Neuron (in vitro differentiated cells): Measurements from ENCODE around the gene ATRN.

Experiments used
- H2AFZ ChIP-seq: one replicate; pipeline ENCODE4 v1.6.1; 2013; ENCODE audit warnings: low read depth, mild to moderate bottlenecking, inconsistent platforms, low read length, moderate library complexity
- H3K27me3 ChIP-seq: one replicate; pipeline ENCODE4 v1.6.1; 2013; ENCODE audit warnings: low read length; ENCODE audit not compliant: insufficient read depth
- H3K36me3 ChIP-seq: one replicate; pipeline ENCODE4 v1.6.1; 2013; ENCODE audit warnings: low read length; ENCODE audit not compliant: insufficient read depth
- H3K4me1 ChIP-seq: one replicate; pipeline ENCODE4 v1.6.1; 2013; ENCODE audit warnings: low read length; ENCODE audit not compliant: insufficient read depth
- H3K4me3 ChIP-seq: 2 replicates; pipeline ENCODE4 v1.5.1; 2013; ENCODE audit warnings: mild to moderate bottlenecking, low read length, moderate library complexity
- H3K9me3 ChIP-seq: one replicate; pipeline ENCODE4 v1.6.1; 2013; ENCODE audit warnings: low read length

Gene ATRN

DNA sequence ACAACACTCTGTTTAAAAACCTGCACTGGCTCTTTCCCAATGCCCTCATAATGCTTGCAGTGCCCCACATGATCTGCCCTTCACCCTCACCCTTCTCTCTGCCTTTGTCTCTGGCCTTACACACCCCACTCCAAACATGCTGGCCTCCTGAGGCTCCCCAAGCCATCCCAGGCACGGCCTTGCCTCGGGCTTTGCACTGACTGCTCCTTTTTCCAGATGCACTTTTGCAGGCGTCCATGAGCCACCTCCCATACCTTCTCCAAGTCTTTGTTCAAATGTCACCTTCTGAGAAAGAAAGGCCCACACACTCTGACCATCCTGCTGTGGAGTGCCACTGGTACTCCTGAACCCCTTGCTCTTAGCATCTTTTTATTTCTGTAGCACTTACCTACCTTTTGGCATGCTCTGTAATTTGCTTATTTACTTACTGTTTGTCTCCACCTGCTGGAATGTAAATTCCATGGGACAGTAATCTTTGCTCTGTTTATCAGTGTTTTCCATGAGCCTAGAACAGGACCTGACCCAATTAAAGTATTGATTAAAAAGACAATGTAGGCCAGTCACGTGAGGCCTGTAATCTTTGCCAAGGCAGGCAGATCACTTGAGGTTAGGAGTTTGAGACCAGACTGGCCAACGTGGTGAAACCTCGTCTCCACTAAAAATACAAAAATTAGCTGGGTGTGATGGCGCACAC lies 161.6 kb downstream of the ATRN start:
- no peak overlapping the region for H3K4me3 ChIP-seq
- peaks cover 10% of the 10 kb centered on the region for H3K36me3 ChIP-seq
- H3K9me3 ChIP-seq, result peaks cover 10% of the 10 kb centered on the region
- no peaks in the 10 kb centered on the region for H3K4me1 ChIP-seq
- H2AFZ ChIP-seq, result no peak overlapping the region
- no peaks in the 10 kb centered on the region for H3K27me3 ChIP-seq

DNA sequence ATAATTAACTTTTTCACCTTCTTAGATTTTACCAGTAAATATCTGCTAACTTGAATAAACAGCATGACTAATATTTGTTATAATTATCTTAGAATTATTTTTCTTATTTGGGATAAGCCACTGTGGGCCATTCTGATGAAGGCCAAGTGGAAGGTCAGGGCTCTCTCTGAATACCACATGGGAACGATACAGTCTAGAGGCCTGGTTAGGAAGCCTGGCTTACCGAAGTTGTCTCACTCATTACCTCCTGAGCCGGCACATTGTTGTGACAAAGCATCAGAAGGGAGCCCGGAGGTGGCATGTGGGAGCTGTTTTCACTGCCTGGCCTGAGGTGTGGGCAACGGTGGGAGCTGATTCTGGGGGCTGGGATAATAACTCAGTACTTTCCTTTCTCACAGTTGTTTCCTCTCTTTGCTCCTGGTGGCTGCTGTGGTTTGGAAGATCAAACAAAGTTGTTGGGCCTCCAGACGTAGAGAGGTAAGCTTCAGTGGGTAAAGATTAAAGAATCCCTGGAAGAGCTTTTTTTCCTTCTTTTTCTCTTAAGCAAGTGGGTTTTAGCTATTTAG lies 163.2 kb downstream of the ATRN start:
- Histone ChIP-seq H2AFZ (no peak overlapping the region), H3K4me1 (no peaks in the 10 kb centered on the region), H3K27me3 (no peaks in the 10 kb centered on the region), H3K9me3 (peaks cover 4% of the 10 kb centered on the region), H3K36me3 (peaks cover 3% of the 10 kb centered on the region), H3K4me3 (no peak overlapping the region)

DNA sequence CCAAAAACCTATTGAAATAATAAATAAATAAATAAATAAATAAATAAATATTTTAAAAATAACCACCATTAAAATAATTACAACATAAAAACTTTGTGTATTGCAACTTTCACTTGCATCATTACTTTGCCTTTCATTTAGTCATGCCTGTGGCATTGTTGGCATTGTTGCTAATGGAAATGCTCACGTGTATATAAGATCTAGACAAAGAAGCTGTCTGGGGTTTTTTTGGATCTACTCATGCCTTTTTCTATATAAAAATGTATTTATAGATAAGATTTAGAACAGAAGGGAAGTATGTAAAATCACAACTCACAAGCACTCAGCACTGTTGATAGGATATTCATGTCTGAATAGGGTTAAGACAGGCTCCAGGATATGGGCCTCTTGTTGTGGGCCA lies 164.5 kb downstream of the ATRN start:
- peaks cover 8% of the 10 kb centered on the region for H3K36me3 ChIP-seq
- no peak overlapping the region for H3K4me3 ChIP-seq
- no peaks in the 10 kb centered on the region for H3K27me3 ChIP-seq
- H3K4me1 ChIP-seq, result no peaks in the 10 kb centered on the region
- H3K9me3 ChIP-seq, result no peaks in the 10 kb centered on the region
- no peak overlapping the region for H2AFZ ChIP-seq

DNA sequence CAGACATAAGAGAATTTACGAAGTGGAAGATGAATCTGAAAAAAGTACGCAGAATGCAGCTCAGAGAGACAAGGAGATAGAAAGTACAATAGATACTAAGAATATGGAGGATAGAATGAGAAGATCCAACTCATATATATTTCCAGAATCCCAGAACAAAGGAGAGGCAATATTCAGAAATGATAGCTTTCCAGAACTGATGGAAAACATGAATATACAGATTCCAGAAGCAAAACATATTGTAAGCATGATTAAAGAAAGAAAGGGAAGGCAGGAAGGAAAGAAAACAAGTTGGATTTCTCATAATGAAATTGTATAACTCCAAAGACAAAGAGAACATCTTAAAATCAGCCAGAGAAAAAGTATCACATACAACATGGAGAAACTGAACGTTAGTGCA lies 169.4 kb downstream of the ATRN start:
- Histone ChIP-seq H3K4me1 (no peaks in the 10 kb centered on the region), H3K27me3 (no peaks in the 10 kb centered on the region), H3K9me3 (peaks cover 6% of the 10 kb centered on the region), H3K4me3 (no peak overlapping the region), H3K36me3 (peaks cover 15% of the 10 kb centered on the region), H2AFZ (no peak overlapping the region)

DNA sequence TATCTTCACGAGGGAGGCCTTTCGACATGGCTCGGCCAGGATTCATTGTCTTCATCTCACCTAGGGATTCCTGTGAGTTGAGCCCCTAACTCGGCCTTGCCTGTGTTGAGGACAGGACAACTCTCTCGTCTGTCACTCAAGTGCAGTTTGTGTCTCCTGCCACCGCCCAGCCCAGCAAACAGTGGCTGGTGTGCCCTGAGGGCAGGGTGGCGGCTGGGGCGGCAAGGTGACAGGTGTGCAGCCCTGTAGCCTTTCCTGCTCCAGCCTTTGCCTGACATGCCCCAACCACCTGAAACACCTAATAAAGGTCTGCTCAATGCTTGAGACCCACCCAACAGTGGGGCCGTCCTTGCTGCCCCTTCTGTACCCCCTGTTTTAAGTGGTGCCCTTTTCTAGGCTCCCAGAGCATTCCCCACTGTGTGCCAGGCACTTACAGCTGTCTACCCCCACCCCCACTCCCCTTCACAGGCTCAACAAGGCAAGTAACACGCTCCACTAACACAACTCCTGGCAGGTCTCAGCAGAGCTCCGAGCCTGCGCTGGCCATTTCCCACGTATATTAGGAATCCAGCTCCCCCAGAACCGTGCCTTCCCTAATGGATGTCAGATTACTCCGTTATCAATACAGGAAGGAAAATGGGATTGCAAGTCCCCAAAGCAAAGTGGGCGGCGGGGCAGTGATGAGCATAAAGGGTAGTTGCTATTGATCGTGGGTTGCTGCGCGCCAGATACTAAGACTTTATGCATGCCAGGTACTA lies 174.7 kb downstream of the ATRN start:
- Histone ChIP-seq H2AFZ (no peak overlapping the region), H3K4me3 (no peak overlapping the region), H3K27me3 (no peaks in the 10 kb centered on the region), H3K36me3 (peaks cover 27% of the 10 kb centered on the region), H3K4me1 (no peaks in the 10 kb centered on the region), H3K9me3 (peaks cover 6% of the 10 kb centered on the region)

DNA sequence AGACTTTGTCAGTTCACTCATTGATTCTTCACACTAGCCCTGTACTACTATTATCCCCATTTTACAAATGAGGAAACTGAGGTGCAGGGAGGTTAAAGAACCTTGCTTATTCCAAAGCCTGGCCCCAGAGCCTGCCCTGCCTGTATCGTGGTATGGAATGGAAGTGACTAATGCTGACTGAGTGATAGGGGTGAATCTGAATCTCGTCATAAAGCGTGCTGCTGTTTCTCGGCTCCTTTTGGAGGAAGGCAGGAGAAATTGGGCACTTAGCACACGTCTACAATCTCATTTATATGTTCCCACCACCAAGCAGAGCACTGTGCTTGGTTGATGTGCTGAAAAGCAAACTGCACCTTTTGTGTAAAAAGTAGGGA lies 175.2 kb downstream of the ATRN start:
- H3K9me3 ChIP-seq, result peaks cover under 1% of the 10 kb centered on the region
- H3K4me3 ChIP-seq, result no peak overlapping the region
- no peaks in the 10 kb centered on the region for H3K4me1 ChIP-seq
- H2AFZ ChIP-seq, result no peak overlapping the region
- H3K36me3 ChIP-seq, result peaks cover 27% of the 10 kb centered on the region
- H3K27me3 ChIP-seq, result no peaks in the 10 kb centered on the region

DNA sequence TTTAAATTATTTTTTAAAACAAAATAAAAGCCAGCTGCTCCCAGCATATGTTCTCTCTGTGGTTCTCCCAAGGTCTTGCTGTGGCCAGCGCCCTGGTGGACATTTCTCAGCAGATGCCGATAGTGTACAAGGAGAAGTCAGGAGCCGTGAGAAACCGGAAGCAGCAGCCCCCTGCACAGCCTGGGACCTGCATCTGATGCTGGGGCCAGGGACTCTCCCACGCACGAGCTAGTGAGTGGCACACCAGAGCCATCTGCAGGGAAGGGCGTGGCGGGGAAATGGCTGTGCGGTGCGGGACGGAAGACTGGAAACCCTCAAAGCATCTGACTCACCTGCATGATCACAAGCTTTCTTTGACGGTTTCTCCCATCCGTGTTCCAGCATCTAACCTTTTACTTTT lies 175.8 kb downstream of the ATRN start:
- Histone ChIP-seq H3K27me3 (no peaks in the 10 kb centered on the region), H3K4me1 (no peaks in the 10 kb centered on the region), H3K36me3 (peaks cover 27% of the 10 kb centered on the region), H3K9me3 (no peaks in the 10 kb centered on the region), H2AFZ (no peak overlapping the region), H3K4me3 (no peak overlapping the region)

DNA sequence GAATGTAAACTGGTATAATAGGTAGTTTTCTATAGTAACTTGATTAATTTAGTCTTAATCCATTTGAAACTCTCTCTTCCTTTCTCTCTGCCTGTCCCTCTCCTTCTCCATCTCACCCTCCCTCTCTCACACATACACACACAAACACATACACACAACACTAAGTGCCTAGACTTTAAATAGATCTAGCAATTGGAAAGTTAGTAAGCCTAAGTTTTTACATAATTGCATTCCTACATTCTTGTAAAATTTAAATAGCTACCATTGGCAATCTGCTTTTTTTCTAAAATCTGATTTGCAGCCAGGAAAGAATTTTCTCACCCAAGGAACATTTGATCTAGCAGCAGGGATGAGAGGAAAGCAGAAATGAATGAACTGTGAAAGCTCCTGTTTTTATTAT lies 176.7 kb downstream of the ATRN start:
- Histone ChIP-seq H3K4me3 (no peak overlapping the region), H3K36me3 (peaks cover 27% of the 10 kb centered on the region), H3K9me3 (no peaks in the 10 kb centered on the region), H3K27me3 (no peaks in the 10 kb centered on the region), H2AFZ (no peak overlapping the region), H3K4me1 (no peaks in the 10 kb centered on the region)

DNA sequence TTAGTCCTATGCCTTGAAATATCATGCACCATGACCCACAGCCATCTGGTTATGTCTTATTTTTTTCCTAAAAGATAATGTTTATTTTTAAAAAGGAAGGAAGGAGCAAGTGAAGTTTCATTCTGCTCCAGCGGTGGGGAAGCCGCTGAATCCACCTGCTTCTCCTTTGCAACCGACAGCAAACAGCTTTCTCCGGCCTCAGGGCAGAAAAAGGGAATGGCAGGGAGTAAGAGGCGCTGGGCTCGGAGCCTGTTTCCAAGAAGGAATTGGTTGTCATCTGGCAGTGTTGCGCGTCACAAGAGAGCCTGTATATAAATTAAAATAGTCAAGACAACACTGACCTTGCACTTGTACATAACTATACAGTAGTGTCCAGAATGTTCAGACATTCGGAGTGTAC lies 178.1 kb downstream of the ATRN start:
- H3K27me3 ChIP-seq, result no peaks in the 10 kb centered on the region
- H3K36me3 ChIP-seq, result peaks cover 22% of the 10 kb centered on the region
- H3K4me3 ChIP-seq, result no peak overlapping the region

DNA sequence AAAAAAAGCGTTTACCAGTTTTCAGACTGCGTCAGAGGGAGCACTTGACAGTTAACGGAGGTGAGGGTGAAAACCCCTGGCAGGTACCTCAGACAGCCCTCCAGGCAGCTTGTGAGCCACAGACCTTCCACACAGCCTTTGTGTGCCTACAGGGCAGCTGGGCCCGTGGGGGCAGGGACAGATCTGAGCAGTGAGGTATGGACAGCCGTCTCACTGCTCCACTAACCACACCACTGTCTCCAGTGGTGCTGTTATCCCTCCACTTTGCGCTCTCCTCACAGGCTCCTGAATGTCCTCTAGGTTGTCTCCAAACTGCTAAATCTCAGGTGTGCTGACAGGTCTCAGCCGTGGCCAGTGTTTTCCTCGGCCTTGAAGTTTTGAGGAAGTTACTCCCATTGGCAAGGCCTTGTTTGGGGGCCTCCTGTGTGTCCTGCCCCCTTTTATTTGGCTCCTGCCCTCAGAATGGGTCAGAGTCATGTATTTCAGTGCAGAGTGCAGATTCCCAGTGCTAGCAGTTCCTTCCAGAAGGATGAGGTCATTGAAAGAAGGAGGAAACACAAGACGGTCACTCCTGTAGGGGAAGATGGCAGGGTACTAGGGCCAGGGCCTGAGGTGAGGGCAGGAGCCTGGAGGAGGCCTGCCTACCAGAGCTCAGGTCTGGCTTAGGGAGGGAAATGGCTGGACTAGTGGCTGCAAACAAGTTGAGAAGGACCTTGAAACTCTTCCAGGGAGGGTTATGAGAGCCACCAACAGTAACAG lies 180.6 kb downstream of the ATRN start:
- Histone ChIP-seq H3K27me3 (no peaks in the 10 kb centered on the region), H2AFZ (no peak overlapping the region), H3K4me1 (no peaks in the 10 kb centered on the region), H3K4me3 (no peak overlapping the region), H3K9me3 (peaks cover 6% of the 10 kb centered on the region), H3K36me3 (peaks cover 14% of the 10 kb centered on the region)

More for the DNA sequence above, 178.1 kb downstream of the ATRN start:
- Histone ChIP-seq H2AFZ (no peak overlapping the region), H3K9me3 (no peaks in the 10 kb centered on the region), H3K4me1 (no peaks in the 10 kb centered on the region)

DNA sequence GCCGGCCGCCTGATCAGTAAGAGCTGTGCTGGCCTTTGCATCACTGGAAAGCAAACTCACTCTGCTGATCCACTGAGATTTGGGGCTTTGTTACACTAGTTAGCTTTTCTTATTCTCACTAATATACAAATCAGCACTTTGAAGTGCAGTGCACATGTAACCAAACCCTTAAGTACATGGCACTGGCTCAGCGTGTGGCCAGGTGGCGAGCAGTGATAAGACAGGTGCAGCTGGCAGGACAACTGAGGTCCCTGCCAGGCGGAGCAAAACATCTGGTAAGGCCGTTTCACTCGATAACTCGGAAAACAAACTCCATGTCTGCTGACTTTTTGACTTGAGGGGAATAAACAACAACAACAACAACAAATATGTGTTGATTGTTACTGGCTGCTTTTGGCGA lies 181.4 kb downstream of the ATRN start:
- Histone ChIP-seq H3K4me1 (no peaks in the 10 kb centered on the region), H3K36me3 (peaks cover 9% of the 10 kb centered on the region), H3K27me3 (no peaks in the 10 kb centered on the region), H3K9me3 (peaks cover 6% of the 10 kb centered on the region), H3K4me3 (no peak overlapping the region), H2AFZ (no peak overlapping the region)

DNA sequence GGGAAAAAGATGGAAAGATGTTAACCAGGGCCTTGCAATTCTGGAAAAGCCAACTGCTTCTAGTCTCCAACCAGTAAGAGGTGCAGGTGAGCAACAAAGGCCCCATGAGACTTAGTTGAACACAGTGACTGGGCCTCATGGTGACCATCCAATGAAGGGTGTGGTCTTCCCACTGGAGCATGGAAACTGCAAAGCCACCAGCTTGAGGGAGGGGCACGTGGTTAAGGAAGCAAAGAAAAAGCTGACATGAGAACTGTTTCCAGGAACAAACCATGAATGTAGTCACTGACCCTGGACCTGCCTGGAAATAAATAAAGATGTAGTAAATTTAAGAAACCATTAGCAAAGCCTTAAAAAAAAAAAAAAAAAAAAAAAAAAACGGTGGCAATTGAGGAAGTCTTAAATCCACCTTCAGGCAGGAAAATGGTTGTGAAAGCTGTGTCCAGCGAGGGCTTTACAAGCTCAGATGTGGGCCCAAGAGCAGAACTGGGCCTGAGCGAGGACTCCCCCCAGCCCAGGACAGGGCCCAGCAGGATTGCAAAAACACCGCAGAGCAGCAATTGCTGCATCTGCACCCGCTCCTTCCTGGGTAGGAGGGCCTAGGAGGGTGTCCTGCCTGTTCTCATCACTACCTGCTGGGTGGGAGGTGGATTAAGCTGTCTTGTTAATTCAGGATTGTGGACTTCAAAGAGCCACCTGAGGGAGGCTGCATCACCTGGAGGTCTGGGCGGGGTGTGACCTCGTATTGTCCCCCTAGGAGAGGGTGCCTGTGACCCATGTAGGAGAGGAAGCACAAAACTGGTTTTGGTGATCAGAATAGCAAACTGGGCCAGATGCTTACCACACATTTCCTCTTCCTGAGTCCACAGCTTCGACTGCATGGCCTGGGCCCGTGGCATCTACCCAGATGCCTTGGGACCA lies 182.1 kb downstream of the ATRN start:
- Histone ChIP-seq H3K9me3 (peaks cover 6% of the 10 kb centered on the region), H3K27me3 (no peaks in the 10 kb centered on the region), H3K4me3 (no peak overlapping the region), H3K4me1 (no peaks in the 10 kb centered on the region), H3K36me3 (peaks cover 7% of the 10 kb centered on the region), H2AFZ (no peak overlapping the region)
